ENCODE results near the gene TYMP.

- no peak for TF ChIP-seq PATZ1 (CRISPR knock-in tag; IDR thresholded peaks at IDR 0.05; ENCODE audit: borderline replicate concordance)
- no peak for TF ChIP-seq CSDC2 (CRISPR knock-in tag; IDR thresholded peaks at IDR 0.05)
- TF ChIP-seq ZC3H10 (CRISPR knock-in tag; IDR thresholded peaks at IDR 0.05) = no peak
- TF ChIP-seq OSR1 (CRISPR knock-in tag; IDR thresholded peaks at IDR 0.05) = no peak
- TF ChIP-seq CREB5 (CRISPR knock-in tag; IDR thresholded peaks at IDR 0.05; ENCODE audit: low read depth) = no peak
- no peak for TF ChIP-seq ZNF8 (CRISPR knock-in tag; IDR thresholded peaks at IDR 0.05)
- TF ChIP-seq ESRRG (CRISPR knock-in tag; IDR thresholded peaks at IDR 0.05) = no peak
- TF ChIP-seq ISL1 (CRISPR knock-in tag; IDR thresholded peaks at IDR 0.05) = no peak
- TF ChIP-seq SNAI2 (CRISPR knock-in tag; IDR thresholded peaks at IDR 0.05) = no peak
- TF ChIP-seq RARB (CRISPR knock-in tag; IDR thresholded peaks at IDR 0.05) = no peak
- TF ChIP-seq TCF4 (CRISPR knock-in tag; IDR thresholded peaks at IDR 0.05; ENCODE audit: borderline replicate concordance) = no peak
- TF ChIP-seq ZFP3 (CRISPR knock-in tag; IDR thresholded peaks at IDR 0.05) = no peak
Measured at GRCh38 chr22:50564289-50564688, 34.5 kb upstream of the TYMP start.
